ENCODE measurements around the gene MYCN.

DNA sequence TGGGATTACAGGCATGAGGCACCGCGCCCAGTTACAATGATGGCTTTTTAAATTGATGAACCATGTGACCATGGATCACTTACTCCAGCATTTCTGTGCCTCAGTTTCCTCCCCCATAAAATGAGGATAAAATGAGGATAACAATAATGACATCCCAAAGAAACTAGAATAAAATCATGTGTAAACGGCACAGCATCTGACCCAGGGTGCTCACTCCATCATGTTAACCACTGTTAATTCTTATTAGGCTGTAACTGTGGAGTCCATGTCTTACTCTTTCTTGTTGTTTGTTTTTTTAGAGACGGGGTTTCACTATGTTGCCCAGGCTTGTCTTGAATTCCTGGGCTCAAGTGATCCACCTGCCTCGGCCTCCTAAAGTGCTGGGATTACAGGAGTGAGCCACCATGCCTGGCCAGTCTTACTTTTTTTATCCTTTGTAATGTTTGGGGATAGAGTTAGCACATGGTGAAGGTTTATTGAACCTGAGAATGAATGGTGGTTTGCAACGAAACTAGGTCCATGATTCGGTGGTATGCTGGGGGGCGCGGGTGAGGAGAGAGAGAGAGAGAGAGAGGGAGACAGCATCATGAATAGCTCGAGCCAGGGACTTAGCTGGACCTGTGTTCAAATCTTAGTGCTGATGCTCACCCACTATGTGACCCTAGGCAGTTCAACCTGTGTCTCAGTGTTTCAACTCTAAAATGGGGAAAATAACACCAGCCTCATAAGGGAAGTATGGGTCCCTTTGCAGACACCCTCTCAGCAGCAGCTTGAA is 52.3 kb downstream of the MYCN start:
- TF ChIP-seq, protein P1, sequence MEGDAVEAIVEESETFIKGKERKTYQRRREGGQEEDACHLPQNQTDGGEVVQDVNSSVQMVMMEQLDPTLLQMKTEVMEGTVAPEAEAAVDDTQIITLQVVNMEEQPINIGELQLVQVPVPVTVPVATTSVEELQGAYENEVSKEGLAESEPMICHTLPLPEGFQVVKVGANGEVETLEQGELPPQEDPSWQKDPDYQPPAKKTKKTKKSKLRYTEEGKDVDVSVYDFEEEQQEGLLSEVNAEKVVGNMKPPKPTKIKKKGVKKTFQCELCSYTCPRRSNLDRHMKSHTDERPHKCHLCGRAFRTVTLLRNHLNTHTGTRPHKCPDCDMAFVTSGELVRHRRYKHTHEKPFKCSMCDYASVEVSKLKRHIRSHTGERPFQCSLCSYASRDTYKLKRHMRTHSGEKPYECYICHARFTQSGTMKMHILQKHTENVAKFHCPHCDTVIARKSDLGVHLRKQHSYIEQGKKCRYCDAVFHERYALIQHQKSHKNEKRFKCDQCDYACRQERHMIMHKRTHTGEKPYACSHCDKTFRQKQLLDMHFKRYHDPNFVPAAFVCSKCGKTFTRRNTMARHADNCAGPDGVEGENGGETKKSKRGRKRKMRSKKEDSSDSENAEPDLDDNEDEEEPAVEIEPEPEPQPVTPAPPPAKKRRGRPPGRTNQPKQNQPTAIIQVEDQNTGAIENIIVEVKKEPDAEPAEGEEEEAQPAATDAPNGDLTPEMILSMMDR (IDR thresholded peaks at IDR 0.05; ENCODE audit: insufficient read depth, low read length, poor library complexity, severe bottlenecking) = no peak
- TF ChIP-seq EZH2phosphoT487 (conservative IDR thresholded peaks at IDR 0.05; ENCODE audit: low read length) = no peak
